GM18526 (cell line): ENCODE measurements around the gene SLC2A5.

ENCODE experiments used
- POLR2A ChIP-seq: IDR thresholded peaks from 3 replicates; pipeline ENCODE4 v1.6.1; 2011; ENCODE audit not compliant: insufficient read length; ENCODE audit errors: extremely low read depth

Gene SLC2A5

GRCh38 chr1:9033363-9033762, 36.1 kb downstream of the SLC2A5 start:
- TF ChIP-seq POLR2A = no peak

- no peak for TF ChIP-seq POLR2A
Observed at GRCh38 chr1:9031484-9032259, 37.8 kb downstream of the SLC2A5 start.

GRCh38 chr1:9028921-9029705, 40.3 kb downstream of the SLC2A5 start:
- TF ChIP-seq POLR2A = no peak

- TF ChIP-seq POLR2A = no peak
Observed at GRCh38 chr1:9027307-9027706, 42.1 kb downstream of the SLC2A5 start.

GRCh38 chr1:9025449-9025848, 44.0 kb downstream of the SLC2A5 start:
- TF ChIP-seq POLR2A = no peak

- no peak for TF ChIP-seq POLR2A
Observed at GRCh38 chr1:9024837-9025236, 44.6 kb downstream of the SLC2A5 start.

- TF ChIP-seq POLR2A = no peak
Observed at GRCh38 chr1:9022773-9023172, 46.7 kb downstream of the SLC2A5 start.

GRCh38 chr1:9020305-9020704, 49.1 kb downstream of the SLC2A5 start:
- TF ChIP-seq POLR2A = no peak

- no peak for TF ChIP-seq POLR2A
Observed at GRCh38 chr1:9019896-9020295, 49.5 kb downstream of the SLC2A5 start.

- no peak for TF ChIP-seq POLR2A
Observed at GRCh38 chr1:9018333-9018732, 51.1 kb downstream of the SLC2A5 start.

- TF ChIP-seq POLR2A = no peak
Observed at GRCh38 chr1:9016455-9016854, 53.0 kb downstream of the SLC2A5 start.

- TF ChIP-seq POLR2A = no peak
Observed at GRCh38 chr1:9014475-9015375, 54.7 kb downstream of the SLC2A5 start.

- TF ChIP-seq POLR2A = no peak
Observed at GRCh38 chr1:9013819-9014218, 55.6 kb downstream of the SLC2A5 start.

GRCh38 chr1:9010781-9011323, 58.6 kb downstream of the SLC2A5 start:
- TF ChIP-seq POLR2A = no peak
